ENCODE results near the gene SELENOS.

The SELENOS gene

DNA sequence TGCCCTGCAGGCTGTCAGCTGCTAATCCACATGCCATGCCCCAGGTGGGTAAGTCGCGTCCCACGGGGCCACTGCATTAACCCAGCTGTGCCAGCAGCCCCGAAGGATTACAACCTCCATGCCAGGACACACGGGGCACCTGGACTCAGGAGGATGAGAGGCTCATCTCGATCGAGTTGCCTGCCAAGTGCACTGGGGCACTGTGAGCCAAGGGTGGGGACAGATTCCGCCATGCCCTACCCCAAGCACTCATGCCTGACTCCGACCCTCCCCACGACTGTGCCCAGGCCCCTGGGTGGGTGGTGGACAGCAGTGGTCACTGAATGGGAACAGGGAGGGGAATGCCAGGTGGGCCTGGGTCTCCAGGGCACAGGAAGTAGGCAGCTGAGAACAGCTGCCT, 38.5 kb upstream of the SELENOS start (continued):
- TF ChIP-seq, protein P1, sequence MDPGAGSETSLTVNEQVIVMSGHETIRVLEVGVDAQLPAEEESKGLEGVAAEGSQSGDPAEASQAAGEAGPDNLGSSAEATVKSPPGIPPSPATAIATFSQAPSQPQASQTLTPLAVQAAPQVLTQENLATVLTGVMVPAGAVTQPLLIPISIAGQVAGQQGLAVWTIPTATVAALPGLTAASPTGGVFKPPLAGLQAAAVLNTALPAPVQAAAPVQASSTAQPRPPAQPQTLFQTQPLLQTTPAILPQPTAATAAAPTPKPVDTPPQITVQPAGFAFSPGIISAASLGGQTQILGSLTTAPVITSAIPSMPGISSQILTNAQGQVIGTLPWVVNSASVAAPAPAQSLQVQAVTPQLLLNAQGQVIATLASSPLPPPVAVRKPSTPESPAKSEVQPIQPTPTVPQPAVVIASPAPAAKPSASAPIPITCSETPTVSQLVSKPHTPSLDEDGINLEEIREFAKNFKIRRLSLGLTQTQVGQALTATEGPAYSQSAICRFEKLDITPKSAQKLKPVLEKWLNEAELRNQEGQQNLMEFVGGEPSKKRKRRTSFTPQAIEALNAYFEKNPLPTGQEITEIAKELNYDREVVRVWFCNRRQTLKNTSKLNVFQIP (CRISPR knock-in tag; IDR thresholded peaks at IDR 0.05; ENCODE audit: borderline replicate concordance, low read depth): no peak

DNA sequence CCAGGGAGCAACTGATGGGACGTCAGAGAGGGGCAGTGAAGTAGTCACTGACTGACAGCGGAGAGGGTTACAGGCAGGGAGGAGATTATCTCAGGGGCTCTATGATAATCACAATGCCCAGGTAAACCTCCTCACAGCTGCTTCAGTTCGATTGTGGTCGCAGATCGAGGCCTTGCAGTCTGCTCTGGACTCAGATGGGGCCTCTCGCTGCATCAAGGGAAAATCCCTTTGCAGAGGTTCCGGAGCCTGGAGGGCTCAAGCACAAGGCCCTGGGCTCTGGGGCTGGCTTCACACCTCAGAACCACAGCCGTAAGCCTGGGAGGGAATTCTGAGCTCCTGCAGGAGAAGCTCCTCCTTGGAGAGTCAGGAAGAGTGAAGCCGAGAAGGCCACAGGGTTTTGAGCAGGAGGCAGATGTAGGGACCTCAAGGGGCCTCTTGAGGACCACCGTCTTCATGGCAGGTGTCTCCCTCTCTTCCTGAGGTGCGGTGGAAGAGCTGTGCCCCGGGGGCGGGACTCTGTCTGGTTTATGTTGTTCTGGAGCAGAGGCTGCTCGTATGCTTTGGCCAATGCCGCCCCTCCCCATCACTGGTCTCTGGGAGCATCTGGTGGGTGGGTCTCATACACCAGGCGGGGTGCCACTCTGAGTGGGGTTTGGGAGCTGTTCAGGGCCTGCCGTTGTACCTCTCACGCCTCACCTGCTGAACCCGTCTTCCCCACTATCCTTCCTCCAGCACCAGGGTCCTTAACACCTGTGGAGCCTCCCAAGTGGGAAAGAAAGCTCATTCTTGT, 37.2 kb upstream of the SELENOS start:
- no peak for TF ChIP-seq ESRRG (CRISPR knock-in tag; IDR thresholded peaks at IDR 0.05)
- TF ChIP-seq ZC3H10 (CRISPR knock-in tag; IDR thresholded peaks at IDR 0.05): no peak
- TF ChIP-seq, protein P2, sequence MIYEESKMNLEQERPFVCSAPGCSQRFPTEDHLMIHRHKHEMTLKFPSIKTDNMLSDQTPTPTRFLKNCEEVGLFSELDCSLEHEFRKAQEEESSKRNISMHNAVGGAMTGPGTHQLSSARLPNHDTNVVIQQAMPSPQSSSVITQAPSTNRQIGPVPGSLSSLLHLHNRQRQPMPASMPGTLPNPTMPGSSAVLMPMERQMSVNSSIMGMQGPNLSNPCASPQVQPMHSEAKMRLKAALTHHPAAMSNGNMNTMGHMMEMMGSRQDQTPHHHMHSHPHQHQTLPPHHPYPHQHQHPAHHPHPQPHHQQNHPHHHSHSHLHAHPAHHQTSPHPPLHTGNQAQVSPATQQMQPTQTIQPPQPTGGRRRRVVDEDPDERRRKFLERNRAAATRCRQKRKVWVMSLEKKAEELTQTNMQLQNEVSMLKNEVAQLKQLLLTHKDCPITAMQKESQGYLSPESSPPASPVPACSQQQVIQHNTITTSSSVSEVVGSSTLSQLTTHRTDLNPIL (CRISPR knock-in tag; IDR thresholded peaks at IDR 0.05; ENCODE audit: low read depth): no peak
- TF ChIP-seq, protein P1 (CRISPR knock-in tag; IDR thresholded peaks at IDR 0.05; ENCODE audit: borderline replicate concordance, low read depth): no peak
- TF ChIP-seq, protein P3, sequence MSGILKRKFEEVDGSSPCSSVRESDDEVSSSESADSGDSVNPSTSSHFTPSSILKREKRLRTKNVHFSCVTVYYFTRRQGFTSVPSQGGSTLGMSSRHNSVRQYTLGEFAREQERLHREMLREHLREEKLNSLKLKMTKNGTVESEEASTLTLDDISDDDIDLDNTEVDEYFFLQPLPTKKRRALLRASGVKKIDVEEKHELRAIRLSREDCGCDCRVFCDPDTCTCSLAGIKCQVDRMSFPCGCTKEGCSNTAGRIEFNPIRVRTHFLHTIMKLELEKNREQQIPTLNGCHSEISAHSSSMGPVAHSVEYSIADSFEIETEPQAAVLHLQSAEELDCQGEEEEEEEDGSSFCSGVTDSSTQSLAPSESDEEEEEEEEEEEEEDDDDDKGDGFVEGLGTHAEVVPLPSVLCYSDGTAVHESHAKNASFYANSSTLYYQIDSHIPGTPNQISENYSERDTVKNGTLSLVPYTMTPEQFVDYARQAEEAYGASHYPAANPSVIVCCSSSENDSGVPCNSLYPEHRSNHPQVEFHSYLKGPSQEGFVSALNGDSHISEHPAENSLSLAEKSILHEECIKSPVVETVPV (CRISPR knock-in tag; IDR thresholded peaks at IDR 0.05): no peak
- no peak for TF ChIP-seq SNAI2 (CRISPR knock-in tag; IDR thresholded peaks at IDR 0.05)
- ATAC-seq: no peak

DNA sequence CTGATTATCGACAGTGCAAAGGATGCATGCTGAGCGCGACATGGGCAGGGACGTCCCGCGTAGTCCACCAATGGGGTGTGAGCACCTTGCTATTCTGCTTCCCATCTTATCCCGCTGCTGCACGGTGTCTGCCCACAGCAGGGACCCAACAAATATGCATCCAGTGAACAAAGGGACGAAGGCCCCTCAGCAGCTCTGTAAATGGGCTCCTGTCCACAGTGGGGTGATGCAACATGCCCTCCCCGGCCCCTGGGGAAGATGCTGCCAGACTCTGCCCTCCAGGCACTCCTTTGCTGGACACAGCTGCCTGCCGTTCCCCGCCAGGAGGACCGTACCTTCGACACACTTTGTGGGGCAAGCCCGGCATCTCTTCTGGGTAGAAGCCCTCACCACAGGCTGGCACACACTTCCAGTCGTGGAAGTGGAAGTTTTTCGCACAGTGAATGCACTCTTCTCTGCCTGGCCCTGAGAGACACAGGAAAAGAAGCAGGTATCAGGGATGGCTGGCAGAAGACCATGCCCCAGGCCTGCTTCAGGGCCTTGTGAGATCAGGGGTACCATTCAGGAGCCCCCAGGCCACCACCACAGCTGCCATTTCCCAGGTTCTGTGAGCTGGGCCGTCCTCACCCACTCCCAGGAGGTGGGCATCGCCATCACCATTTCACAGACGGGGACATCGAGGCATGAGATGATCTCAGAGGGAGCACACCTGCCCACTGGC, 35.9 kb upstream of the SELENOS start:
- ATAC-seq: no peak
- TF ChIP-seq ZFP30 (CRISPR knock-in tag; IDR thresholded peaks at IDR 0.05) (no peak), ZNF70 (CRISPR knock-in tag; IDR thresholded peaks at IDR 0.05) (no peak), ARNTL (CRISPR knock-in tag; IDR thresholded peaks at IDR 0.05; ENCODE audit: borderline replicate concordance, low read depth) (no peak), BACH2 (CRISPR knock-in tag; IDR thresholded peaks at IDR 0.05; ENCODE audit: borderline replicate concordance) (no peak), ZNF565 (CRISPR knock-in tag; conservative IDR thresholded peaks at IDR 0.05; ENCODE audit: low read depth) (no peak), ZC3H10 (CRISPR knock-in tag; IDR thresholded peaks at IDR 0.05) (no peak), GLIS3 (CRISPR knock-in tag; IDR thresholded peaks at IDR 0.05) (no peak), TOX (CRISPR knock-in tag; IDR thresholded peaks at IDR 0.05; ENCODE audit: borderline replicate concordance) (no peak), OSR1 (CRISPR knock-in tag; IDR thresholded peaks at IDR 0.05) (no peak), SNAI2 (CRISPR knock-in tag; IDR thresholded peaks at IDR 0.05) (no peak), PPARA (CRISPR knock-in tag; IDR thresholded peaks at IDR 0.05; ENCODE audit: borderline replicate concordance) (no peak), ISL1 (CRISPR knock-in tag; IDR thresholded peaks at IDR 0.05) (no peak), ZNF8 (CRISPR knock-in tag; IDR thresholded peaks at IDR 0.05) (no peak)
- TF ChIP-seq, protein P3 (CRISPR knock-in tag; IDR thresholded peaks at IDR 0.05): no peak
- TF ChIP-seq, protein P4, sequence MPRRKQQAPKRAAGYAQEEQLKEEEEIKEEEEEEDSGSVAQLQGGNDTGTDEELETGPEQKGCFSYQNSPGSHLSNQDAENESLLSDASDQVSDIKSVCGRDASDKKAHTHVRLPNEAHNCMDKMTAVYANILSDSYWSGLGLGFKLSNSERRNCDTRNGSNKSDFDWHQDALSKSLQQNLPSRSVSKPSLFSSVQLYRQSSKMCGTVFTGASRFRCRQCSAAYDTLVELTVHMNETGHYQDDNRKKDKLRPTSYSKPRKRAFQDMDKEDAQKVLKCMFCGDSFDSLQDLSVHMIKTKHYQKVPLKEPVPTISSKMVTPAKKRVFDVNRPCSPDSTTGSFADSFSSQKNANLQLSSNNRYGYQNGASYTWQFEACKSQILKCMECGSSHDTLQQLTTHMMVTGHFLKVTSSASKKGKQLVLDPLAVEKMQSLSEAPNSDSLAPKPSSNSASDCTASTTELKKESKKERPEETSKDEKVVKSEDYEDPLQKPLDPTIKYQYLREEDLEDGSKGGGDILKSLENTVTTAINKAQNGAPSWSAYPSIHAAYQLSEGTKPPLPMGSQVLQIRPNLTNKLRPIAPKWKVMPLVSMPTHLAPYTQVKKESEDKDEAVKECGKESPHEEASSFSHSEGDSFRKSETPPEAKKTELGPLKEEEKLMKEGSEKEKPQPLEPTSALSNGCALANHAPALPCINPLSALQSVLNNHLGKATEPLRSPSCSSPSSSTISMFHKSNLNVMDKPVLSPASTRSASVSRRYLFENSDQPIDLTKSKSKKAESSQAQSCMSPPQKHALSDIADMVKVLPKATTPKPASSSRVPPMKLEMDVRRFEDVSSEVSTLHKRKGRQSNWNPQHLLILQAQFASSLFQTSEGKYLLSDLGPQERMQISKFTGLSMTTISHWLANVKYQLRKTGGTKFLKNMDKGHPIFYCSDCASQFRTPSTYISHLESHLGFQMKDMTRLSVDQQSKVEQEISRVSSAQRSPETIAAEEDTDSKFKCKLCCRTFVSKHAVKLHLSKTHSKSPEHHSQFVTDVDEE (CRISPR knock-in tag; IDR thresholded peaks at IDR 0.05): no peak
- TF ChIP-seq, protein P5, sequence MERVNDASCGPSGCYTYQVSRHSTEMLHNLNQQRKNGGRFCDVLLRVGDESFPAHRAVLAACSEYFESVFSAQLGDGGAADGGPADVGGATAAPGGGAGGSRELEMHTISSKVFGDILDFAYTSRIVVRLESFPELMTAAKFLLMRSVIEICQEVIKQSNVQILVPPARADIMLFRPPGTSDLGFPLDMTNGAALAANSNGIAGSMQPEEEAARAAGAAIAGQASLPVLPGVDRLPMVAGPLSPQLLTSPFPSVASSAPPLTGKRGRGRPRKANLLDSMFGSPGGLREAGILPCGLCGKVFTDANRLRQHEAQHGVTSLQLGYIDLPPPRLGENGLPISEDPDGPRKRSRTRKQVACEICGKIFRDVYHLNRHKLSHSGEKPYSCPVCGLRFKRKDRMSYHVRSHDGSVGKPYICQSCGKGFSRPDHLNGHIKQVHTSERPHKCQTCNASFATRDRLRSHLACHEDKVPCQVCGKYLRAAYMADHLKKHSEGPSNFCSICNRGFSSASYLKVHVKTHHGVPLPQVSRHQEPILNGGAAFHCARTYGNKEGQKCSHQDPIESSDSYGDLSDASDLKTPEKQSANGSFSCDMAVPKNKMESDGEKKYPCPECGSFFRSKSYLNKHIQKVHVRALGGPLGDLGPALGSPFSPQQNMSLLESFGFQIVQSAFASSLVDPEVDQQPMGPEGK (CRISPR knock-in tag; IDR thresholded peaks at IDR 0.05; ENCODE audit: borderline replicate concordance): no peak
